GM19452 (cell line): ENCODE measurements around the gene NAV1.

ENCODE experiments used
- ATAC-seq: cut with Tn5 transposase; IDR thresholded peaks from one replicate; pipeline ENCODE4 v1.9.1; 2021; ENCODE audit not compliant: unreplicated experiment

Gene NAV1

DNA sequence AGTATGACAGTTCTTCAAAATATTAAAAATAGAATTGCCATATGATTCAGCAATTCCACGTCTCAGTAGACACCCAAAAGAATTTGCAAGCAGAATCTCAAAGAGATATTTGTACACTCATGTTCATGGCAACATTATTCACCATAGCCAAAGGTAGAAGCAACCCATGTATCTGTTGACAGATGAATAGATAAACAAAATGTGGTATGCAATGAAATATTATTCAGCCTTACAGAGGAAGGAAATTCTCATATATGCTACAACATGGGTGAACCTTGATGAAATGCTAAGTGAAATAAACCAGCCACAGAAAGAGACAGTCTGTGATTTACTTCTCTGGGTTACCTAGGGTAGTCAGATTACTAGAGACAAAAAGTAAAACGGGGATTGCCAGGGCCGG, 47.0 kb downstream of the NAV1 start:
- no peak for ATAC-seq

DNA sequence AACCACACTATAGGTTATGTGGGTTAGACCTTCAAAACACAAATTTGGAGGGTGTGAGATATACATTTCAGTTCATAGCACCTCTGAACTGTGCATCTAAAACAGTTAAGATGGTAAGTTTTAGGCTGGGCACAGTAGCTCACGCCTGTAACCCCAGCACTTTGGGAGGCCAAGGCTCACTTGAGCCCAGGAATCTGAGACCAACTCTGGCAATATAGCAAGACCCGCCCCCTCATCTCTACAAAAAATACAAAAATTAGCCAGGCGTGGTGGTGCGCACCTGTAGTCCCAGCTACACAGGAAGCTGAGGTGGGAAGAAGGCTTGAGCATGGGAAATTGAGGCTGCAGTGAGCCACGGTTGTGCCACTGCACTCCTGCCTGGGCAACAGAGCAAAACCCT, 47.9 kb downstream of the NAV1 start:
- ATAC-seq = no peak

DNA sequence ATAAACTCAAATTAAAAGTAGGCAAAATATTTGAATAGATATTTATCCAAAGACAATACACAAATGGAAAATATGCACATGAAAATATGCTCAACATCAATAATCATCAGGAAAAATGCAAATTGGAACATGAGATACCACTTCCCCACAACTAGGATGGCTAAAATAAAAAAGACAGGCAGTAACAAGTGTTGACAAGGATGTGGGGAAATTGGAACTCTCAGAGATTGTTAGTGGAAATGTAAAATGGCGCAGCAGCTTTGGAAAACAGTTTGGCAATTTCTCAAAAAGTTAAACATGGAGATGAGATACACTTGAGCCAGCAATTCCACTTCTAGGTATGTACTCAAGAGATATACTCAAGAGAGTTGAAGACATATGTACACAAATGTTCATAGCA, 48.8 kb downstream of the NAV1 start:
- ATAC-seq = no peak
